ENCODE results near the gene HPN. TPM values are rescaled to one million over a fixed set of nuclear protein-coding genes. Genes with fewer than 3 reads are reported as not detected.

HPN gene
- total RNA-seq, 2 donors from 2014 or later, result 0.27 to 1.0 TPM

GRCh38 chr19:35015270-35015953, 26.1 kb upstream of the HPN start:
- no peak for TF ChIP-seq CTCF (IDR thresholded peaks at IDR 0.05)

GRCh38 chr19:35015954-35016351, 25.6 kb upstream of the HPN start:
- intact Hi-C loops (cut with DNase I), result no loop called here
- no peaks in the 10 kb centered on the region for H3K9me3 ChIP-seq
- H3K9ac ChIP-seq (ENCODE audit: low read depth in 2 of 2, low read length in 2 of 2), result no peak overlapping the region
- H3K27ac ChIP-seq, result no peak overlapping the region
- H3K4me3 ChIP-seq, result no peak overlapping the region
- H3K36me3 ChIP-seq, result no peaks in the 10 kb centered on the region
- H3K4me1 ChIP-seq, result no peaks in the 10 kb centered on the region
- H3K27me3 ChIP-seq, result no peaks in the 10 kb centered on the region
- no peak for TF ChIP-seq CTCF (IDR thresholded peaks at IDR 0.05)
- no peak for DNase-seq

More at GRCh38 chr19:35015270-35015953, 26.1 kb upstream of the HPN start:
- Histone ChIP-seq H3K4me3 (no peak overlapping the region), H3K9ac (ENCODE audit: low read depth in 2 of 2, low read length in 2 of 2) (no peak overlapping the region), H3K9me3 (no peaks in the 10 kb centered on the region), H3K27me3 (no peaks in the 10 kb centered on the region), H3K27ac (no peak overlapping the region), H3K4me1 (no peaks in the 10 kb centered on the region), H3K36me3 (no peaks in the 10 kb centered on the region)
- no peak for DNase-seq
- intact Hi-C loops (cut with DNase I), result no loop called here

- no peaks in the 10 kb centered on the region for H3K9me3 ChIP-seq
- no peak overlapping the region for H3K9ac ChIP-seq (ENCODE audit: low read depth in 2 of 2, low read length in 2 of 2)
- H3K27me3 ChIP-seq, result no peaks in the 10 kb centered on the region
- H3K4me3 ChIP-seq, result no peak overlapping the region
- no peak for DNase-seq
- intact Hi-C loops (cut with DNase I), result no loop called here
- H3K4me1 ChIP-seq, result no peaks in the 10 kb centered on the region
- TF ChIP-seq CTCF (IDR thresholded peaks at IDR 0.05), result no peak
- no peak overlapping the region for H3K27ac ChIP-seq
- H3K36me3 ChIP-seq, result no peaks in the 10 kb centered on the region
Observed at GRCh38 chr19:35017507-35017906, 24.0 kb upstream of the HPN start.

- H3K9ac ChIP-seq (ENCODE audit: low read depth in 2 of 2, low read length in 2 of 2), result no peak overlapping the region
- intact Hi-C loops (cut with DNase I), result no loop called here
- TF ChIP-seq CTCF (IDR thresholded peaks at IDR 0.05), result no peak
- no peak overlapping the region for H3K4me3 ChIP-seq
- H3K27ac ChIP-seq, result no peak overlapping the region
- no peak for DNase-seq
- H3K4me1 ChIP-seq, result no peaks in the 10 kb centered on the region
- H3K9me3 ChIP-seq, result no peaks in the 10 kb centered on the region
- H3K36me3 ChIP-seq, result no peaks in the 10 kb centered on the region
- H3K27me3 ChIP-seq, result no peaks in the 10 kb centered on the region
Observed at GRCh38 chr19:35018379-35018778, 23.1 kb upstream of the HPN start.

GRCh38 chr19:35019144-35019543, 22.4 kb upstream of the HPN start:
- intact Hi-C loops (cut with DNase I), result no loop called here
- Histone ChIP-seq H3K9ac (ENCODE audit: low read depth in 2 of 2, low read length in 2 of 2) (no peak overlapping the region), H3K27me3 (no peaks in the 10 kb centered on the region), H3K36me3 (no peaks in the 10 kb centered on the region), H3K9me3 (no peaks in the 10 kb centered on the region), H3K4me3 (no peak overlapping the region), H3K27ac (no peak overlapping the region), H3K4me1 (no peaks in the 10 kb centered on the region)
- no peak for DNase-seq
- no peak for TF ChIP-seq CTCF (IDR thresholded peaks at IDR 0.05)
